PC-3 (cell line): ENCODE data around the gene MAMLD1. TPM values are rescaled to one million over a fixed set of nuclear protein-coding genes. Genes with fewer than 3 reads are reported as not detected.

Experiments used
- ATAC-seq: fragments of 200-7000 bp; cut with Tn5 transposase; 2 replicates; pipeline ENCODE4 v1.9.1; 2020; ENCODE audit warnings: mild to moderate bottlenecking, moderate library complexity
- BruUV-seq: library from RNA; stranded (reverse); fragments of 400-500 nt; replicated peaks from 2 replicates; lab custom pipeline; 2021; lab: Mats Ljungman, UMichigan
- CTCF ChIA-PET: fragments of 300-600 bp; sonication (Branson Sonifier 250); formaldehyde crosslinking; loops from one replicate; lab custom pipeline; 2022; ENCODE audit warnings: antibody characterized with exemption; lab: Charles Lee
- POLR2A ChIA-PET: fragments of 300-600 bp; sonication (Branson Sonifier 250); formaldehyde crosslinking; loops from one replicate; lab custom pipeline; 2022; ENCODE audit warnings: antibody characterized with exemption; ENCODE audit not compliant: unreplicated experiment; lab: Charles Lee
- DNase-seq: peaks from one replicate; pipeline ENCODE4 v3.0.0-alpha.2; 2015
- H2AFZ ChIP-seq: fragments of 300-600 bp; sonication (generic); 2 replicates; pipeline ENCODE4 v1.6.0; 2016; ENCODE audit warnings: antibody characterized with exemption, low read length
- H3F3A ChIP-seq: fragments of 300-600 bp; sonication (generic); one replicate; pipeline ENCODE4 v1.6.0; 2017; ENCODE audit warnings: antibody characterized with exemption, low read length, control low read depth, mild to moderate bottlenecking; ENCODE audit not compliant: unreplicated experiment
- H3K27ac ChIP-seq: fragments of 300-600 bp; sonication (generic); 2 replicates; pipeline ENCODE4 v1.5.1; 2016; ENCODE audit warnings: mild to moderate bottlenecking, low read length
- H3K27me3 ChIP-seq: fragments of 300-600 bp; sonication (generic); 2 replicates; pipeline ENCODE4 v1.6.1; 2016; ENCODE audit warnings: low read length, mixed read lengths
- H3K36me3 ChIP-seq: fragments of 300-600 bp; sonication (generic); 2 replicates; pipeline ENCODE4 v1.6.1; 2016; ENCODE audit warnings: low read depth, mixed run types, low read length, mixed read lengths
- H3K4me1 ChIP-seq: fragments of 300-600 bp; sonication (generic); 2 replicates; pipeline ENCODE4 v1.5.1; 2016; ENCODE audit warnings: low read length; ENCODE audit not compliant: insufficient read depth
- H3K4me2 ChIP-seq: fragments of 300-600 bp; sonication (generic); 2 replicates; pipeline ENCODE4 v1.6.0; 2016; ENCODE audit warnings: low read length
- H3K4me3 ChIP-seq: fragments of 300-600 bp; sonication (generic); 2 replicates; pipeline ENCODE4 v1.5.1; 2016; ENCODE audit warnings: mild to moderate bottlenecking, low read length, mixed read lengths
- H3K79me2 ChIP-seq: fragments of 300-600 bp; sonication (generic); 2 replicates; pipeline ENCODE4 v1.6.1; 2017; ENCODE audit warnings: low read length, mixed read lengths
- H3K9ac ChIP-seq: fragments of 300-600 bp; sonication (generic); 2 replicates; pipeline ENCODE4 v1.6.0; 2016; ENCODE audit warnings: mild to moderate bottlenecking, low read length
- H3K9me2 ChIP-seq: fragments of 300-600 bp; sonication (generic); replicated peaks from 2 replicates; pipeline ENCODE4 v1.6.1; 2016; ENCODE audit warnings: mixed run types, low read length, mixed read lengths
- H3K9me3 ChIP-seq: fragments of 300-600 bp; sonication (generic); 2 replicates; pipeline ENCODE4 v1.6.1; 2016; ENCODE audit warnings: low read length, mixed read lengths
- H4K20me1 ChIP-seq: fragments of 300-600 bp; sonication (generic); 2 replicates; pipeline ENCODE4 v1.6.1; 2016; ENCODE audit warnings: low read length, mixed read lengths
- EZH2 ChIP-seq: fragments of 300-600 bp; sonication (generic); IDR thresholded peaks from one replicate; pipeline ENCODE4 v1.6.1; 2017; ENCODE audit warnings: antibody characterized with exemption, mild to moderate bottlenecking, low read length; ENCODE audit not compliant: unreplicated experiment
- EZH2phosphoT487 ChIP-seq: fragments of 300-600 bp; sonication (generic); IDR thresholded peaks from 2 replicates; pipeline ENCODE4 v1.6.1; 2018; ENCODE audit warnings: mild to moderate bottlenecking, antibody characterized with exemption, low read length, borderline replicate concordance
- intact Hi-C: fragments of 100-400 bp; cut with micrococcal nuclease; formaldehyde crosslinking; loops from 2 replicates; pipeline ENCODE4 v1.9.0; 2023
- total RNA-seq: library from RNA; depleted of rRNA; stranded (reverse); fragments of >200 nt; gene quantifications from 2 replicates; pipeline ENCODE4 v1.2.3, GENCODE V29; 2014
- TF ChIP-seq, protein P1 (sequence below): fragments of 300-600 bp; sonication (generic); conservative IDR thresholded peaks from 2 replicates; pipeline ENCODE4 v1.5.1; 2017; ENCODE audit warnings: antibody characterized with exemption, low read depth, mild to moderate bottlenecking, low read length

The MAMLD1 gene
- total RNA-seq, 1 experiment from 2014 or later, result 2.8 TPM

DNA sequence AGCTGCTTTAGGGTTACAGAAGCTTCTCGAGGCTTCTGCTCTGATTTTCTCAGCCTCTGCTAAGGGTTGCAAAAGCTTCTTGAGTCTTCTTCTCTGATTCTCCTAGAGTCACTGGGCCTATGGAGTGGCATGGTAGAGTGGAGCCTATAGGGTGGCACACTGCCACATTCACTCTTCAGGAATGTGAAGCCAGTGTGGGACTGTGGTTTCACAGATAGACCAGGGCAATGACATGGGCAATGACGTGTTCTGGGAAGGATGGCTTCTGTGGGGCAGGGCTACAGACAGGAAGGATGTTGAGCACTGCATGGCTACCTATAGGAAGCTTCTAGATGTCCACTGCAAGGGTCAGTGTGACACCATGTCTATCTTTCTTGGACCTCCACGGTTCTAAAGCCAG, 11.0 kb upstream of the MAMLD1 start:
- Histone ChIP-seq H3K9ac (no peak overlapping the region), H3K27me3 (no peaks in the 10 kb centered on the region), H3K36me3 (no peaks in the 10 kb centered on the region), H3K4me2 (no peak overlapping the region), H3K79me2 (no peaks in the 10 kb centered on the region), H3K27ac (no peak overlapping the region), H3F3A (no peaks in the 10 kb centered on the region), H2AFZ (no peak overlapping the region), H4K20me1 (no peaks in the 10 kb centered on the region), H3K9me3 (no peaks in the 10 kb centered on the region), H3K9me2 (no peaks in the 10 kb centered on the region), H3K4me1 (peaks cover 8% of the 10 kb centered on the region), H3K4me3 (no peak overlapping the region)
- peak; percentile 41 for DNase-seq
- no peak for TF ChIP-seq EZH2phosphoT487
- TF ChIP-seq EZH2, result no peak
- TF ChIP-seq, protein P1, sequence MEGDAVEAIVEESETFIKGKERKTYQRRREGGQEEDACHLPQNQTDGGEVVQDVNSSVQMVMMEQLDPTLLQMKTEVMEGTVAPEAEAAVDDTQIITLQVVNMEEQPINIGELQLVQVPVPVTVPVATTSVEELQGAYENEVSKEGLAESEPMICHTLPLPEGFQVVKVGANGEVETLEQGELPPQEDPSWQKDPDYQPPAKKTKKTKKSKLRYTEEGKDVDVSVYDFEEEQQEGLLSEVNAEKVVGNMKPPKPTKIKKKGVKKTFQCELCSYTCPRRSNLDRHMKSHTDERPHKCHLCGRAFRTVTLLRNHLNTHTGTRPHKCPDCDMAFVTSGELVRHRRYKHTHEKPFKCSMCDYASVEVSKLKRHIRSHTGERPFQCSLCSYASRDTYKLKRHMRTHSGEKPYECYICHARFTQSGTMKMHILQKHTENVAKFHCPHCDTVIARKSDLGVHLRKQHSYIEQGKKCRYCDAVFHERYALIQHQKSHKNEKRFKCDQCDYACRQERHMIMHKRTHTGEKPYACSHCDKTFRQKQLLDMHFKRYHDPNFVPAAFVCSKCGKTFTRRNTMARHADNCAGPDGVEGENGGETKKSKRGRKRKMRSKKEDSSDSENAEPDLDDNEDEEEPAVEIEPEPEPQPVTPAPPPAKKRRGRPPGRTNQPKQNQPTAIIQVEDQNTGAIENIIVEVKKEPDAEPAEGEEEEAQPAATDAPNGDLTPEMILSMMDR, result no peak
- intact Hi-C loops, result no loop called here
- no peak for ATAC-seq
- POLR2A ChIA-PET, result no interaction called here
- CTCF ChIA-PET, result no interaction called here
- BruUV-seq, result no TSS peak

DNA sequence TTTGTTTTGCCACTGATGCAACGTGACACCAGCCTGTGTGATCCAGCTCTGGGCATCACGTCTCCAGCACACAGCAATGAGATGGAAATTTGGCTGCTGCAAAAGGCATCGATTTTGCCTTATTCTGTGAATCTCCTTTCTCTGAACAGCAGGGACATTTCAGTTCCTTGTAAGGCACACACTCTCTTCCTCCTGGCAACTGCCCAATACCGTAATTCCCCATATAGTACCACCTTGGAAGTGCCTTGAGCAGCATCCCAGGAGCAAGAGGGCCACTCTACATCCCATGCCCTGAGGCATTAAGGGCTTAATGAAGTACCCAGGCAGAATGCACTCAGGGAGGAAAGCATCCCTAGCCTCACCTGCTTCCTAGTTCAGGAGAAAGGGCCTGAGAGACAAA, 10.5 kb upstream of the MAMLD1 start:
- Histone ChIP-seq H3K27ac (no peak overlapping the region), H3K4me1 (peaks cover 8% of the 10 kb centered on the region), H3F3A (no peaks in the 10 kb centered on the region), H3K9me3 (no peaks in the 10 kb centered on the region), H3K9me2 (no peaks in the 10 kb centered on the region), H3K4me2 (no peak overlapping the region), H3K27me3 (no peaks in the 10 kb centered on the region), H3K4me3 (no peak overlapping the region), H3K9ac (no peak overlapping the region), H3K36me3 (no peaks in the 10 kb centered on the region), H4K20me1 (no peaks in the 10 kb centered on the region), H2AFZ (no peak overlapping the region), H3K79me2 (no peaks in the 10 kb centered on the region)
- TF ChIP-seq EZH2, result no peak
- TF ChIP-seq EZH2phosphoT487, result no peak
- BruUV-seq, result no TSS peak
- ChIA-PET CTCF (no interaction called here), POLR2A (no interaction called here)
- intact Hi-C loops, result no loop called here
- DNase-seq (peak; percentile 20), ATAC-seq (no peak; the same call in 1 of the 2 replicates)

DNA sequence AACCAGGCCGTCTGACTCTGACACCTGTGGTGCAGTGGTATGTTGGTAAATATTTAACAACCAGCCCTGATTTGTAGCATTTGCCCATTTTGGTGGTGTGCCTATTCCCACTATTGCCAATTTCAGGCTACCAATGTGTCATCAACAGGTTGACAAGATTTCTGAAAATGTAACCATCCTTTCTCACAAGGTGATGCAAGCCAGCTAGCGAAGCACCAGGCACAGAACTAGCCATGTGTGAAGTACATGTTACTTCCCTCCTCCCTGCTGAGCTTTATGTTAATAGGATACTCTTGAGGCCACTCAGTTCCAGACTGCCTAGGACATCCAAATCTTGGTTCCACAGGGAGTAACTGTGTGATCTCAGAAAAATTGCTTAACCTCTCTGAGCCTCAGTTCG, 7.2 kb upstream of the MAMLD1 start:
- Histone ChIP-seq H3K4me2 (no peak overlapping the region), H3K79me2 (no peaks in the 10 kb centered on the region), H4K20me1 (no peaks in the 10 kb centered on the region), H3K27me3 (no peaks in the 10 kb centered on the region), H3K9me2 (no peaks in the 10 kb centered on the region), H3K36me3 (no peaks in the 10 kb centered on the region), H3K9ac (no peak overlapping the region), H3K27ac (no peak overlapping the region), H2AFZ (no peak overlapping the region), H3F3A (no peaks in the 10 kb centered on the region), H3K4me3 (no peak overlapping the region), H3K9me3 (no peaks in the 10 kb centered on the region), H3K4me1 (no peaks in the 10 kb centered on the region)
- CTCF ChIA-PET, result no interaction called here
- no peak for TF ChIP-seq EZH2phosphoT487
- TF ChIP-seq, protein P1, result no peak
- no peak for TF ChIP-seq EZH2
- intact Hi-C loops, result no loop called here
- POLR2A ChIA-PET, result no interaction called here
- BruUV-seq, result no TSS peak
- ATAC-seq (no peak), DNase-seq (no peak)
